ENCODE measurements around the gene CLPTM1L.
A peak's percentile ranks its signal among the peaks of the same experiment; 100 is the strongest.

Gene CLPTM1L

DNA sequence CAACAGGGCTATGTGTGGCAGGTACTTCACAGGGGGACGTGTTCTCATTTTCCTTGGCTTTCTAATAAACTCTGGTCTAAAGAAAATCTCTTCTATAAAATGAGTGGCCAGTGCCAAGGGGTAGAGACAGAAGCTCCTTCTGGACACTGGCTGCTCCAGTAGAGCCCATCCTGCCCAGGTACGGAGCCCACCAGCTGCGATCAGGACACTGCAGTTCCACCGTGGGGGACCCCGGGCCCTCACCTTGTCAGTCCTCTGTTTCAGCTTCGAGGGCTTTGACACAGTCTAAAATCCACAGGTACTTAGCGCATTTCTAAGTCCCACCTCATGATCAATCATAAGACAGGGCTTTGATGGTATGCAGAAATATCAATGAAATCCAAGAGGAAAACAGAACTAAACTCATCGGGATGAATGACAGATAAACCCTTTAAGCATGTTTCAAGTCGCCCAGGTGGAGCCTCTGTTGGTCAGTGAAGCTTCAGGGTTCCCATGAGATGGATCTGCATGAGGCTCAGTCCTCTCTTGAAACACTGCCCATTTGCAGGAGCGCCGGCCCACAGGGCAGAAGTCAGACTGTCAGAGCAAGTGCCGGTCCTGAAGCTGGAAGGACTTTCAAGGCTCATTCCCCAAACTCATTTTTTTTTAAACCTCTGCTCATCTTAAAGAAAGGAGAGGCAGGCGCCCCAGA lies 29.7 kb downstream of the CLPTM1L start:
- DNase-seq (ENCODE audit: low spot score), result no peak

DNA sequence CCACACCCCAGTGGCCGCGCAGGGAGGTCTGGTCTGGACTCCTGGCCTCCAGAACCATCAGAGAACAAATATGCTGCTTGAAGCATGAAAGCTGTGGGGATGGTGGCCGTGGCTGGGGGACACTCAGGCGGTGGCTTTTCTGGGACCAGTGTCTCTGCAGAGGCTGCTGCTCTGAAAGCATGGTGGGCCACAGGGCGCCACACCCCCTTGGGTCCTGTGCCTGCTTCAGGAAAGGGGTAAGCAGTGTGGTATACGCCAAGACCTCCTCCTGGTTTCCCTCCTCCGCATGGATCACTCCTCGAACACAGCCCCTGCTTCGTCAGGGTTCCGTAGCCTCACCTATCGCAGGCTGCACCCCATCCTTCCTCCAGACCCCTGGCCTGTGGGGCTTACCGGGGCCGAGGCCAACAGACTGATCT lies 30.3 kb downstream of the CLPTM1L start:
- DNase-seq (ENCODE audit: low spot score), result no peak

DNA sequence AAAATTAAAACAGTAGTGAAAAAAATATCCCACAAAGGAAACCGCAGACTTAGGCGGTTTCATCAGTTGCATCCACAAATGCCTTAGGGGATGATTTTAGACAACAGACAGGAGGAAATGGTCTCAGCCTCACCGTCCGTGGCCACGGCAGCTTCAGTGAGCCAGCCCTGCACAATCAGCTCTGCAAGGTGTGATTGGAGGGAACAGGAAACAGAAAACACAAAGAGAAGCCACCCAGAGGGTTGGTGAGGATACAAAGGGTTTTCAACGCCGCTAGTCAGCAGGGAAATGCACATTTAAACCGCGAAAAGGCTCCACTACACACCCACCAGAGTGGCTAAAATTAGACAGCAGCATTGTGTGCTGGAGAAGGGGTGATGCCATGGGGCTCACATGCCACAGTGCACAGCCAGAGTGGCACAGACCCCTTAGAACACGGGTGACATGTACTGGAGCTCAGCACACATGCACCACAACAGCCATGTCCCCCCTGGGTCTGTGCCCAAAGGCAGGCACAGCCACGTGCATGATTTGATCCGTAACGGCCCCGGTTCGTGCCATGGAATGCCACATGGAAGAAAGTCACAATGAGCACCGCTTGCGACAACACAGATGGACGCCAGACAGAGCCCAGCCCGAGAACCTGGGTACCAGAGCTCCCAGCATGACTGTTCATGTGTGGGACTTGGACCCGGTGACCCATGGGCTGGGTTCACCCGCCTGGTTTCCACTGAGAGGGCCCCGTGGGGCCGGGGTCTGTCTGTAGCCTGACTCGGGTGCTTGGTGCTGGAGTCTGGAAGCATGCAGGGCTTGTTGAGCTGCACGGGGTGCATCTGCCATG lies 31.7 kb downstream of the CLPTM1L start:
- peak; percentile 52 for DNase-seq (ENCODE audit: low spot score)

DNA sequence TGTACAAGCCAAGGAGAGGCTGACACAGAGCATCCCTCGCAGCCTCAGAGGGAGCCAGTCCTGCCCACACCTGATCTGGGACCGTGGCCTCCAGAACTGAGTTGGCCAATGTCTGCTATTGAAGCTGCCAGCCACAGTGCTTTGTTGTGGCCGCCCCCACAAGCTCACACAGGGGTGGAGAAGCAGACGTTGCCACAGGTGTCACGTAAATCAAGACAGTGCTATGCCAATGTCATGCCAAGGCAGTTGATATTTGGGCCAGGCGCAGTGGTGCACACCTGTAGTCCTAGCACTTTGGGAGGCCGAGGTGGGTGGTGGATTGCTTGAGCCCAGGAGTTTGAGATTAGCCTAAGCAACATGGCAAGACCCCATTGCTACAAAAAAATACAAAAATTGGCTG lies 32.7 kb downstream of the CLPTM1L start:
- DNase-seq (ENCODE audit: low spot score), result peak; percentile 31

DNA sequence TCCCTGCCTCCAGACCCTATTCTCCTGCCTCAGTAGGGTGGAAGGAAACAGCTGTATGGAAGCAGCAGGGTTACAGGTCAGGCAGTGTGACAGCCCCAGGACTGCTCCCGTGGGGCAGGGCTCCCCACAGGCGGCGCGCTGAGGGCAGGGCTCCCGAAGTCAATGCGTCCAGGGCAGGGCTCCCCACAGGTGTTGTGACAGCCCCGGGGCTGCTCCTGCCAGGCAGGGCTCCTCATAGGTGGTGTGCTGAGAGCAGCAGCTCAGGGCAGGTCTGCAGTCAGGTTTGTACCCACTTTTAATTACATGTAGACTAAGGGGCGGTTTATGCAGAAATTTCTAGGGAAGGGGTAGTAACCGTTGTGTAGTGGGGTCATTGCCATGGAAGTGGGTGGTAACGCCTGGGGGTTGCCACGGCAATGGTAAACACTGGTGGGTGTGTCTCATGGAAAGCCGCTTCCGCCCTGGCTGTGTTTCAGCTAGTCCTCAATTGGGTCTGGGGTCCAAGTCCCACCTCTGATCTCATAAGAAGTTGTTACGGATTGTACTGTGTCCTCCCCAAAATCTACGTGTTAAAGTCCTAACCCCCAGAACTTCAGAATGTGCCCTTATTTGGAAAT lies 33.4 kb downstream of the CLPTM1L start:
- DNase-seq (ENCODE audit: low spot score), result no peak

DNA sequence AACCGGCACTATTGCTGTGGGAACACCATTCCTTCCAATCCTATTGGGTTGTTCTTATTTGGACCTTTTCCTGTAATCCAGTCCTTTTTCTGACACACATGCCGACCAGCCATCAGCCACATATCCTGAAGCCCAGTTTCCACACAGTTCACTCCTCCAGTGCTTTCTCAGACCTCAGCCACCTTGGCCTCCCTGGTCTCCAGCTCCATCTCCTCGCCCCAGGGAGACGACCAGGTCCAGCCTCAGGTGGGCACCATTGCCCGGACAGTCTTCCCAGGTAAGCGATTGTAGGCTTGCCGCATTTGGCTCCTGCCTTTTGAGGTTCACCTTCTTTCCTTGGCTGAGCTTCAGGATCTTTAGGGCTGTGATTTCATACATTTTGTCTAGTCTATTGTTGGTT lies 34.8 kb downstream of the CLPTM1L start:
- DNase-seq (ENCODE audit: low spot score), result no peak

DNA sequence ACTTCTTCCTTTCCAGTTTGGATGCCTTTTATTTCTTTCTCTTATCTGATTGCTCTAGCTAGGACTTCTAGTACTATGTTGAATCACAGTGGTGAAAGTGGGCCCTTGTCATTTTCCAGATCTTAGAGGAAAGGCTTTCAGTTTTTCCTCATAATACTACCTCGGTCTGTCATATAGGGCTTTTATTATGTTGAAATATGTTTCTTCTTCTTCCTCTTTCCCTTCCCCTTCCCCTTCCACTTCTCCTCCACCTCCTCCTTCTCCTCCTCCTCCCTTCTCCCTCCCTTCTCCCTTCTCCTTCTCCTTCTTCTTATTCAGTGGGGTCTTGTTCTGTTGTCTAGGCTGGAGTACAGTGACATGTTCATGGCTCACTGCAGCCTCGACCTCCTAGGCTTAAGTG lies 40.9 kb downstream of the CLPTM1L start:
- DNase-seq (ENCODE audit: low spot score), result no peak

DNA sequence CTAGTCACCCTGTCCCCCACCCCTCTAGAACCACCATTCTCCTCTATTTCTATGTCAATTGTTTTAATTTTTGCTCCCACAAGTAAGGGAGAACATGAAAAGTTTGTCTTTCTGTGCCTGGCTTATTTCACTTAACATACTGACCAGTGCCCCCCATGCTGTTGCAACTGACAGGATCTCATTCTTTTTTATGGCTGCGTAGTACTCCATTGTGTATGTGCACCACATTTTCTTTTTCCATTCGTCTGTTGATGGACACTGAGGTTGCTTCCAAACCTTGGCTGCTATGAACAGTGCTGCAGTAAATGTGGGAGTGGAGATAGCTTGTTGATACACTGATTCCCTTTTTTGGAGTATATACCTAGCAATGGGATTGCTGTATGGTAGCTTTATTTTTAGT lies 42.6 kb downstream of the CLPTM1L start:
- DNase-seq (ENCODE audit: low spot score), result no peak

DNA sequence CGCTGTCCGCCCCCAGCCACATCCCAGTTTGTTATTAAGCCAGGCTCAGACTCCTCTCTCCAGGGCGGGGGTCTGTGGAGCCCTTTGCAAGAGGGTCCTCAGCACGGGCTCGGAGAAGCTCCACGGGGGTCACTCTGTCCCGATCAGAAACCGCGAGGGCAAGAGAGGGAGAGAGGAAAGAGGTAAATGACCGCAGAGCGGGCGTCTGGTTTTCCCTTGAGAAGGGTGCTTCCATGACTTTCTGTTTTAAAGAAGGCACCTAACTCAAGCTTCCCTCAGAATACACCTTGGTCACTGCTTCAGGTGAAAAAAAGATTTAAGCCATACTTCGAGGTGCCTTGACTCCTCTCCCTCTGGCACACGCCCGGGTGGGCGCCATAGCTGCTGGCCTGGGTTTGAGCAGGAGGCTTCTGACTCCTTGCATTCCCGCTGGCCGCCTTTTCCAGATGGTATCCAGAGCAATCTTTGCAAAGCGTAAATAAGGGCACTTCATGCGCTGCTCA lies 44.3 kb downstream of the CLPTM1L start:
- DNase-seq (ENCODE audit: low spot score), result no peak

DNA sequence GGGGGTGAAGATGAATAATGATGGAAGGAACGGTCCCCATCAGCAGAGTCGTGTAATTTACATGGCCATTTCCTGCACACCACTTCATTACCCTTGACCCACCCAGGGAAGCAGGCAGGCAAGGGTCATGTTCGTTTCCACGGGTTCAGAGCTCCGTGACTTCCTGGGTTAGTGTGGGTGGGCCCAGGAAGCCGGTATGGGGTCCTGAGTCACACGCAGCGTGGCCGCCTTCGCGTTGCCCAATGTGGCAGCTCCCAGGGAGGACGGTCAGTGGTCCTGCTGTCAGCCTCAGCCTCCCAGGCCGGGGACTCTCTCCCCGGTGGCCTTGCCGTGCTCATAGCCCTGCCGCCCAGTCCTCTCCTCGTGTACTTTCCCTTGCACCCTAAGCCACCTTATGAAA lies 44.9 kb downstream of the CLPTM1L start:
- DNase-seq (ENCODE audit: low spot score), result no peak

DNA sequence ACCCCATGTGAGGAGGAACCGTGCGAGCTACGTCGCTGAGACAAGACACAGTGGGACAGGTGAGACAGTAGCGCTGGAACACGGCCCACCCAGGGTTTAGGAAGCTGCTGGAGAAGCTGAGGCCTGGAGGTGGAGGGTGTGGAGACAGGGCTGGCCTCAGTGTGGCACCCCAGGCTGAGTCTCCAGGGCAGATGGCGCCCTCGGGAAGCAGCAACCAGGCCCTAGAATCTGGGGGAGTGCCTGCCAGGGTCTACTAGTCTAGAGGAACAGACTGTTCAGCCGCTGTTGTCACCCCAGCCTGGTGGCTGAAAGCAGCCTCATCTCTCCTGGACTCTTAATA lies 45.4 kb downstream of the CLPTM1L start:
- no peak for DNase-seq (ENCODE audit: low spot score)

DNA sequence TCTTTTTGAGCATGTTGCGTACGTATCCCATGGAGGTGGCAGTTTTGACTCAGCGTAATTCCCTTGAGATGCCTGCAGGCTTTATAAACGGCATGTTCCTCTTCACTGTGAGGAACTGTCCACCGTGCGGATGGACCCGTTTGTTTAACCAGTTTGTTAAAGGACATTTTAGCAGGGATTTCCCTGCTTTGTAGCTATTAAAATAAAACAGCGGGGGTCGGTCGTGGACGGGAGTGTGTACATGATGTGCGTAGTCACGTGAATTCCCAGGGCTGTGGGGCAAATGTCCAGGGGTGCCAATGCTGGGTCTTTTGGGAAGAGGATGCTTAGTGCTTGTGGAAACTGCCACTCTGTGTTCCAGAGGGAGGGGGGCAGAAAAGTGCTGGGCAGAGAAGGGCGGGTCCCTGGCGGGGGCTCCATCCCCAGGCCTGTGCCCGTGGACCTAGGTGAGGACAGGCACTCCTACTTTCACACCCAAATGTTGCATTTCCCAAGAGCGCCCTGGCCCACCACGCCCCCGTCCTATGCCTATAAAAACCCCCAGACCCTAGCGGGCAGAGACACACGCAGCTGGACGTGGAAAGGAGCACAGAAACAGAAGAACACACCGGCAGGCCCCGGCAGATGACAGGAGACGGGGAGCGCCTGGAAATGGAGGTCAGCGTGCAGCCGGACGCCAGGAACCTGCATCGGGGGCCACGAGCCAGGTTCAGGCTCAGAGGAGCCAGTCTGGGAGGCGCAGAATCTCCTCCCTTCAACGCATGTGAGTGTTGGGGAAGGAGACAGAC lies 46.0 kb downstream of the CLPTM1L start:
- DNase-seq (ENCODE audit: low spot score), result no peak

DNA sequence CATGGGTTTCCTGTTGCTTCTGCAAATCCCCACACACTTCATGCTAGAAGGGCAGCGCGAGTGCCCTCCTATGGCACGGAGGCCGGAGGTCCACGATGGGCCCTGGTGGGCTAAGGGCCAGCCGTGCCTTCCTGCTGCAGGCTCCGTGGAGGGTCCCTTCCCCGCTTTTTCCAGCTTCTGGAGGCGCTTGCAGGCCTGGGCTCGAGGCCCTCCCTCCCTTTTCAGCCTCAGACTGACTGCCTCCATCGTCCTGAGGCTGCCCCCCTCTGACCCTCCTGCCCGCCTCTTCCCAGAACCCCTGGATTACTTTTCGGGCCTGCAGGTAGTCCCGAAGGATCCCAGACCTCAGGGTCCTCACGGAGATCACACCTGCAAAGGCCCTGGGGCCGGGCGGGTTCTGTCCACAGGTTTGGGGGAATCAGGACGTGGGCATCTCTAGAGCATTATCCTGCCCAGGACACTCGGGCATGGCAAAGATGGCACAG lies 46.8 kb downstream of the CLPTM1L start:
- DNase-seq (ENCODE audit: low spot score), result no peak

DNA sequence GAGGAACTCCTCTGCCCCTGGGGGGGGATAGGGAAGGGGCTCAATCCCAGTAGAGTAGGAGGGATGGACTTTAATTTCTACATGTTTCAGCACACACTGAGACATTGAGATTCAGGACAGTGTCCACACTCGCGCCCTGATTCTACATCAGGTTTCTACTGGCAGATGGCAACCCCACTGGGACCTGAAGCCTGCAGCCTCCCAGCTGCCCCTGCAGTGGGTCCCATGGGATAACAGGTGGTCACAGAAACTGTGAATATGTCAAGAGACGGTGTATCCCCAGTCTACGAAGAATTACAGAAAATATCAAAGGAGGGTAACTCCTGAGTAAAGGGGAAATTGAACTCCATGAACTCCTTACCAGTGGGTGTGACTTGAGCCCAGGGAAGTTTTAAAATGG lies 47.7 kb downstream of the CLPTM1L start:
- DNase-seq (ENCODE audit: low spot score), result no peak

DNA sequence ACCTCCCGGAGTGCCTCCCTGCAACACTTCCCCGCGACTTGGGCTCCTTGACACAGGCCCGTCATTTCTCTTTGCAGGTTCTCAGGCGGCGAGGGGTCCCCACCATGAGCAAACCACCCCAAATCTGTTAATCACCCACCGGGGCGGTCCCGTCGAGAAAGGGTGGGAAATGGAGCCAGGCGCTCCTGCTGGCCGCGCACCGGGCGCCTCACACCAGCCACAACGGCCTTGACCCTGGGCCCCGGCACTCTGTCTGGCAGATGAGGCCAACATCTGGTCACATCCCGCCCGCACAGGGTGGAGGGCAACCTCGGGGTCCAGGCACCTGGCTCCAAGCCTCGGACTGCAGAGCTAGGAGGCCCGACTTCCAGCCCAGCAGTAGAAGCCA lies 49.3 kb downstream of the CLPTM1L start:
- no peak for DNase-seq (ENCODE audit: low spot score)

DNA sequence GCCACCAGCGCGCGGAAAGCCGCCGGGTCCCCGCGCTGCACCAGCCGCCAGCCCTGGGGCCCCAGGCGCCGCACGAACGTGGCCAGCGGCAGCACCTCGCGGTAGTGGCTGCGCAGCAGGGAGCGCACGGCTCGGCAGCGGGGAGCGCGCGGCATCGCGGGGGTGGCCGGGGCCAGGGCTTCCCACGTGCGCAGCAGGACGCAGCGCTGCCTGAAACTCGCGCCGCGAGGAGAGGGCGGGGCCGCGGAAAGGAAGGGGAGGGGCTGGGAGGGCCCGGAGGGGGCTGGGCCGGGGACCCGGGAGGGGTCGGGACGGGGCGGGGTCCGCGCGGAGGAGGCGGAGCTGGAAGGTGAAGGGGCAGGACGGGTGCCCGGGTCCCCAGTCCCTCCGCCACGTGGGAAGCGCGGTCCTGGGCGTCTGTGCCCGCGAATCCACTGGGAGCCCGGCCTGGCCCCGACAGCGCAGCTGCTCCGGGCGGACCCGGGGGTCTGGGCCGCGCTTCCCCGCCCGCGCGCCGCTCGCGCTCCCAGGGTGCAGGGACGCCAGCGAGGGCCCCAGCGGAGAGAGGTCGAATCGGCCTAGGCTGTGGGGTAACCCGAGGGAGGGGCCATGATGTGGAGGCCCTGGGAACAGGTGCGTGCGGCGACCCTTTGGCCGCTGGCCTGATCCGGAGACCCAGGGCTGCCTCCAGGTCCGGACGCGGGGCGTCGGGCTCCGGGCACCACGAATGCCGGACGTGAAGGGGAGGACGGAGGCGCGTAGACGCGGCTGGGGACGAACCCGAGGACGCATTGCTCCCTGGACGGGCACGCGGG lies 49.9 kb downstream of the CLPTM1L start, which contains the start of gene TERT:
Gene TERT, minus strand, starts transcription at position 234 of the 815 bp plus-strand sequence. Its CDS starts 79 bp downstream, at position 155.
- DNase-seq (ENCODE audit: low spot score), result peak; percentile 77

DNA sequence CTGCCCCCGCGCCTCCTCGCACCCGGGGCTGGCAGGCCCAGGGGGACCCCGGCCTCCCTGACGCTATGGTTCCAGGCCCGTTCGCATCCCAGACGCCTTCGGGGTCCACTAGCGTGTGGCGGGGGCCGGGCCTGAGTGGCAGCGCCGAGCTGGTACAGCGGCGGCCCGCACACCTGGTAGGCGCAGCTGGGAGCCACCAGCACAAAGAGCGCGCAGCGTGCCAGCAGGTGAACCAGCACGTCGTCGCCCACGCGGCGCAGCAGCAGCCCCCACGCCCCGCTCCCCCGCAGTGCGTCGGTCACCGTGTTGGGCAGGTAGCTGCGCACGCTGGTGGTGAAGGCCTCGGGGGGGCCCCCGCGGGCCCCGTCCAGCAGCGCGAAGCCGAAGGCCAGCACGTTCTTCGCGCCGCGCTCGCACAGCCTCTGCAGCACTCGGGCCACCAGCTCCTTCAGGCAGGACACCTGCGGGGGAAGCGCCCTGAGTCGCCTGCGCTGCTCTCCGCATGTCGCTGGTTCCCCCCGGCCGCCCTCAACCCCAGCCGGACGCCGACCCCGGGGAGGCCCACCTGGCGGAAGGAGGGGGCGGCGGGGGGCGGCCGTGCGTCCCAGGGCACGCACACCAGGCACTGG lies 50.6 kb downstream of the CLPTM1L start:
- no peak for DNase-seq (ENCODE audit: low spot score)

DNA sequence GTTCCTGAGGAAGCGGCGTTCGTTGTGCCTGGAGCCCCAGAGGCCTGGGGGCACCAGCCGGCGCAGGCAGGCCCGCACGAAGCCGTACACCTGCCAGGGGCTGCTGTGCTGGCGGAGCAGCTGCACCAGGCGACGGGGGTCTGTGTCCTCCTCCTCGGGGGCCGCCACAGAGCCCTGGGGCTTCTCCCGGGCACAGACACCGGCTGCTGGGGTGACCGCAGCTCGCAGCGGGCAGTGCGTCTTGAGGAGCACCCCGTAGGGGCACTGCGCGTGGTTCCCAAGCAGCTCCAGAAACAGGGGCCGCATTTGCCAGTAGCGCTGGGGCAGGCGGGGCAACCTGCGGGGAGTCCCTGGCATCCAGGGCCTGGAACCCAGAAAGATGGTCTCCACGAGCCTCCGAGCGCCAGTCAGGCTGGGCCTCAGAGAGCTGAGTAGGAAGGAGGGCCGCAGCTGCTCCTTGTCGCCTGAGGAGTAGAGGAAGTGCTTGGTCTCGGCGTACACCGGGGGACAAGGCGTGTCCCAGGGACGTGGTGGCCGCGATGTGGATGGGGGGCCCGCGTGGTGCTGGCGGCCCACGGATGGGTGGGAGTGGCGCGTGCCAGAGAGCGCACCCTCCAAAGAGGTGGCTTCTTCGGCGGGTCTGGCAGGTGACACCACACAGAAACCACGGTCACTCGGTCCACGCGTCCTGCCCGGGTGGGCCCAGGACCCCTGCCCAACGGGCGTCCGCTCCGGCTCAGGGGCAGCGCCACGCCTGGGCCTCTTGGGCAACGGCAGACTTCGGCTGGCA lies 51.3 kb downstream of the CLPTM1L start:
- DNase-seq (ENCODE audit: low spot score), result no peak

DNA sequence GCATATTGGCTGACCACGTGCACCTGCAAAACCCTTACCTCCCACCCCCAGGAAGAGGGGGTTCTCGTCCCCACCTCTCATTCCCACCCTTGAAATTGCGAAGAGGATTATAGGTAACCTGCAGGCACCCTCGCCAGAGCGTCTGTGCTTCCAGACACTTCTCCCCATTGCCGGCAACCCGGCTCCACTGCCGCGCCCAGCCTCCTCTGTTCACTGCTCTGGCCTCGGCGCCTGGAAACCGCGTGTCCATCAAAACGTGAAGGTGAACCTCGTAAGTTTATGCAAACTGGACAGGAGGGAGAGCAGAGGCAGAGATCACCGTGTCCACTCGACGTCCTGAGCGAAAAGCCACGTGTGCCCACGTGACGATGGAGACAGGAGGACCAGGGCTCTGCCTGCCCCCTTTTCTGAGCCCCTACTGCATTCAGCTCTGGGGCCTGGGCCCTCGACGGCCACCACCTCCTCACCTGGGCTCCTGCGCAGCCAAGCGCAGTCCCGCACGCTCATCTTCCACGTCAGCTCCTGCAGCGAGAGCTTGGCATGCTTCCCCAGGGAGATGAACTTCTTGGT lies 52.0 kb downstream of the CLPTM1L start:
- DNase-seq (ENCODE audit: low spot score), result no peak
